HG03103 (cell line): ENCODE results near the gene CAMK2A.

Experiments
- ATAC-seq: cut with Tn5 transposase; IDR thresholded peaks from one replicate; pipeline ENCODE4 v1.9.1; 2021; ENCODE audit warnings: low read depth; ENCODE audit not compliant: unreplicated experiment

CAMK2A gene

GRCh38 chr5:150289551-150290390 is at the start of gene CAMK2A:
Gene CAMK2A (minus strand): TSS chr5:150289773. CDS start chr5:150289625, 148 bp downstream.
- no peak for ATAC-seq

DNA sequence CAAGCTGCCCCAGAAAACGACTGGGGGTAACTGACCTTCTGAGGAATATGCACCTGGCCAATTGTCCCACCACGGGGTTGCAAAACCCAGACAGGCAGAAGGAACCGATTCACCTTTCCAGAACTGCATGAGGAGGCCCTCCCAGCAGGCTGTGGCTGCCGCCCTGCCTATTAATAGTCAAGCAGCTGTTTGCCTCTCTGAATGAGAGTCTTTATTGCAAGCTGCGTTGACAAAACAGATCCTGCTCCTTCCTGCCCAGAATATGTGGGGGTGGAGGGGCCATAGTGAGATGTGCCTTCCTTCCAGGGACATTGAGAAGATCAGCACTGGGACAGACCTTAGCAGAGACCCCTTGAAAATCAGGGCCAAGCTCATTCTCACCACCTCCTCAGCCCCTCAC is 49.6 kb upstream of the CAMK2A start:
- no peak for ATAC-seq

GRCh38 chr5:150338546-150338945 is 49.0 kb upstream of the CAMK2A start:
- no peak for ATAC-seq

- ATAC-seq = no peak
Measured at GRCh38 chr5:150335778-150336177, 46.2 kb upstream of the CAMK2A start.

DNA sequence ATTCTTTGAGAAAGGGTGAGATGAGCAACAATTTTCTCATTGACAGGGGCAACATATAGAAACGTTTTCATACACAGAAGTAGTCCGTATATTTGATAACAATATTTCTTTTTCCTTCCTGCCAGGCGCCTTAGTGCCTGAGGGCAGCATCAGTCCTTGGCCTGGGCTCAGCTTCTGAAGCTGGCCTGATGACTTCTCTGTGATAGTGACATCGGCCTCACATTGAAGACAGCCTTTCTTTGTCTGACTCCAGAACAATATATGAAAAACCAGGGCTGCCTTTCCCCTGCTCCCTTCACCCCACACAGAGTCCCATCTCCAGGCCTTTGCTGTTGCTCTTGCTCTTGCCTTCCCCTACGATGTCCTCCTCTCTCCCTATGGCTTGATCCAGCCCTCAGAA is 43.8 kb upstream of the CAMK2A start:
- ATAC-seq = no peak

GRCh38 chr5:150329881-150330876 is 40.6 kb upstream of the CAMK2A start:
- ATAC-seq = no peak

GRCh38 chr5:150329038-150329437 is 39.5 kb upstream of the CAMK2A start:
- no peak for ATAC-seq

GRCh38 chr5:150328515-150328914 is 38.9 kb upstream of the CAMK2A start:
- ATAC-seq = no peak

GRCh38 chr5:150327139-150327538 is 37.6 kb upstream of the CAMK2A start:
- ATAC-seq = no peak

- no peak for ATAC-seq
Measured at GRCh38 chr5:150326707-150327106, 37.1 kb upstream of the CAMK2A start.

GRCh38 chr5:150325426-150325825 is 35.9 kb upstream of the CAMK2A start:
- ATAC-seq = no peak

DNA sequence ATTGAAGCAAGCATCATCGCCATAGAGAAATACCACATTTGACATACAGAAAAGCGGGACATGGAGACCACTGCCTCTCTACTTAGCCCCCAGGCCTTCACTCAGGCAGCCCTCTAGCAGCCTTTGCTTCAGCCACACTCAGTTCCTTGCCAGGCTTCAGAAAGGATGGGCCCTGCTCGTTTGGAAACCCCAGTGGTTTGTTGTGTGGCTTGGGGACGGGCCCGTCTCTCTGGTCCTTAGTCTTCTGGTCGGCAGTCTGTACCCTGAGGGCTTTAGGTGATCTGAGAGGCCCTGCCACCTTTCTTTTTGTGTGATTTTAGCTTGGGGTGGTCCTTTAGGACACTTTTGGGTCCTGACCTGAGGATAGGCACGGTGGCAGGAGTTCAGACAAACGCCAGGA is 34.2 kb upstream of the CAMK2A start:
- no peak for ATAC-seq

- ATAC-seq = no peak
Measured at GRCh38 chr5:150323092-150323491, 33.5 kb upstream of the CAMK2A start.

DNA sequence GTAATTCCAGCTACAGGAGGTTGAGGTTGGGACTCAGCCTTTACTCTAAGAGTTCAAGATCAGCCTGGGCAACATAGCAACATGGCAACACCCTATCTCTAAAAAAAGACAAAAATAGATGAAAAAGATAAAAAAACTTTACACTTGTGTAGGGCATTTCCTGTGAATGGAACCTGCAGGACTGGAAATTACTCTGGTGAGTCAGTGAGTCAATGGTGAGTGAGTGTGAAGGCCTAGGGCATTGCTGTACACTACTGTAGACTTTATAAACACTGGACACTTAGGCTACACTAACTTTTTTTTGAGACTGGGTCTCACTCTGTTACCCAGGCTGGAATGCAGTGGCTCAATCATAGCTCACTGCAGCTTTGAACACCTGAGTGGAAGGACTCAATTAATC is 32.6 kb upstream of the CAMK2A start:
- no peak for ATAC-seq

GRCh38 chr5:150321784-150322183 is 32.2 kb upstream of the CAMK2A start:
- no peak for ATAC-seq

GRCh38 chr5:150321211-150321610 is 31.6 kb upstream of the CAMK2A start:
- no peak for ATAC-seq

DNA sequence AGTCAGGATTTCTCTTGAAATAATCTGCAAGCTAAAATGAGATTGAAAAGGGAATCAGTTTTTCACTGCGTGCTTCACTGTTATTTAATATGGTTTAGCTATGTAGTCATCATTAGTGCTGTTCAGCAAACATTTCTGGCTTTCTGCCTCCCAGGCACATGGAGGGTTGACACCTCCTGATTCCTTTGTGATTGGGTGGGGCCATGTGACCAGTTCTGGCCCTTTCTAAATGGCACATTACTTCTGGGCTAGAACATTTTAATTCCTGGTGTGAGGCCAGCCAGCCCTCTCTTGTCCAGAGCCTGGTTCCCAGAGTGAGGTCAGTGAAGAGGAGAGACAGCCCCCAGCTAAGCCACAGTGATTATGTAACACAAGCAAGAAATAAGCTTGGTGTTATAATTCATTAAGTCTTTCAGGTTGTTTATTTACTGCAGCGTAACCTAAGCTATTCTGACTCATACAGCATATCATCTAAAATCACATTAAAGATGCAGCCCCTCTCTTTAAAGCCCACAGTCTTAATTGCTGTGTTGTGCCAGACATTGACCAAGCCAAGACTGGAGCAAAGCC is 30.6 kb upstream of the CAMK2A start:
- no peak for ATAC-seq

DNA sequence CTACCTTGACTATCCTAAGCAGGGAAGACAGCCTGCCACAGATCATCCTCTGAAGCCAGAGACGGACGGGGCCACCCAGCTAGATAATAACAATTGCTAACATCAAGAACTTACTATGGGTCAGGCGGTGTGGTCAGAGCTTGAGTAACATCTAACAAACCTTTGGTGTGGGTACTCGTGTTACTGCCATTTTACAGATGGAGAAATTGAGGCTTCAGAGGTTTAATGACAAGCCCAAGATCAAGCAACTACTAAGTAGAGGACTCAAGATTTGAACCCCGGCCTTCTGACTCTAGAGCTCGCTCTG is 29.9 kb upstream of the CAMK2A start:
- ATAC-seq = no peak

DNA sequence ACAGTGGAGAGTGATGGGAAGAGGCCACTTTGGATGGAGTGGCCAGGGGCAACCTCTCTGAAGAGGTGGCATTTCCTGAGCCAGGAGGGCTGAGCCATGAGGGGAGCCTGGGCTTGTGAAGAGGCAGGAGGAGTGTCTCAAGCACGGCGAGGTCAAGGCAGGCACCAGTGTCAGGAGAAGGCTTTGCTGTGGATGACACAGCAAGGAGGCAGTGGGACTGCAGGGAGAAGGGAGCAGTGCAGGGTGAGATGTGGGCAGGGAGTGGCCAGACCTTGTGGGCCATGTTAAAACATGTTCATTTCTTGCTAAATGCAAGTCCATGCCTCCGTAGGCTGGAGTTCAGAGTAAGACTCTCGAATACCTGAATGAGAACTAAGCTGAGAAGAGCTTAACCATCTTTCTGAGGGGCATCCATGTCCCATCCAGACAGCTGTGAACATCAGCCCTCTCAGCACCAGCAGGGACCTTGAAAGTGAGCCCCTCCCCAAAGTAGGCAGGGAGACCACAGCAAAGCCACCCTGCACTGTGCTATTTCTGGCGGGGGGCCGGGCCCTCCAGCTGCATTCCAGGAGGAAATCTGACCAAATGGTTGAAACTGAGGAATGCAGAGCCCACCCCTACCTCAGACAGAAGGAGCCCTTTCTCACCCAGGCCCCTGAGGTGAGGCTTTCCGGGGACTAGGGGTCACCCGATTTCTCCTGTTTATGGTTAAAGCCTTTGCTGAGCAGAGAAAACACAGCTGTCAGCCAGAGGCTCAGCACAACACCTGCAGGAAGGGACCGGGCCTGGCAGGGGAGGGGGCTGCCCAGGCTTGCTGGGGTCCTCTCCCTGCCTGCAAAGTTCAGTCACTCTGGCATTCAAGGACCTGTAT is 29.3 kb upstream of the CAMK2A start:
- ATAC-seq = no peak
